NCI-H128 (cell line): ENCODE data around the gene RABGAP1L.

Source experiments
- DNase-seq: peaks from one replicate; lab custom pipeline; 2025; ENCODE audit not compliant: unreplicated experiment; lab: John Stamatoyannopoulos, UW

Gene RABGAP1L

DNA sequence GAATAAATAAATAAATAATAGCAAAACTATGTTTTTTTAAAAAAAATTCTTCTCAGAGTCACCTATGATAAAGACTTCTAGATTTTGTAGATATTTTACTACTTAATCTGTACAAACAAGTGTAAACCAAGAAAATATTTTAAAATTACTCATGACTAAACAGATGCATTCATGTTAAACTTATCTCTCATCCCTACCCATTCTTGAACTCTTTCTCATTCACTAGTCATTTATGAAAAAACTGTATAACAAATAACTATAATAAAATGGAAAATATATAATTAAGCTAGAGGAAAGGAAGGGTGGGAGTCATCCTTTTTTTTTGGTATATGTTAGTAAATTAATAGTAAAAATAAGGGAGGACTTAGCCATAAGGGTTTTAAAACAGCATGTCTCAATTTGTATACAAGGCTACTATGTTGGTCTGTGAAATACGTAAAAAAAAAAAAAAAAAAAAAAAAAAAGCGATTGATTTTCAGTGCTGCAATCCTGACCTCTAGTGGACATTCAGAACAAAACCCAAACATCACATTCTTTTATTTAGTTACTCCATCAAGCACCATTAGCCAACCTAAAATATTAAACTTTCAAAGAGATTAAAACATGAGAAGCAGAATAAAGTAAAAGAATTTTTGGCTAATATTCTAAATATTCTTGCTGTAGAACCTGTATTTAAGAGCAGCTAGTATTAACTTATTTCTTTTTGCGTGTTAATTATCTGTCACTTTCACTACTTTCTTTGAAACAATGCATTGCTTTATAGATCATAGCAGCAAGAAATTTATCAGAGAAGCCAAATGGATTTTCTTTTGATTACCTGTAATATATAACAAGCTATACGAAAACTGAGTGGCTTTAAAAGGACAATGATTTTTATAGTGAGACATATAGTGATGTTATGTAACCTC lies 584.6 kb downstream of the RABGAP1L start:
- no peak for DNase-seq

DNA sequence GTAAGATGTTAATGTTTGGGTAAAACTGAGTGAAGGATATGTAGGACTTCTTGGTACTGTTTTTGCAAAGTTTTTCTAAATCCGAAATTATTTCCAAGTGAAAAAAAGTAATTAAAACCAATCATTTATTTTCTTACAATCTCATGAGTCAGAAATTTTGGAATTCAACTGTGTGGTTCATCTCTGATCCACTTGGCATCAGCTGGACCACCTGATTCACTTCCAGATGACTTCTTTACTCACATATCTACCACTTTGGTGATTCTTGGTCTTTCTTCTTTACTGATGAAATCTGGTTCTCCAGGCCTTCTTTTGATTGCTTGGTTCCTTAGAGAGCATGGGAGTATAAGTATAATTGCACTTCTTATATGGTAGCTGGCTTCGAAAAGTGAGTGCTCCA lies 585.6 kb downstream of the RABGAP1L start:
- DNase-seq, result no peak

DNA sequence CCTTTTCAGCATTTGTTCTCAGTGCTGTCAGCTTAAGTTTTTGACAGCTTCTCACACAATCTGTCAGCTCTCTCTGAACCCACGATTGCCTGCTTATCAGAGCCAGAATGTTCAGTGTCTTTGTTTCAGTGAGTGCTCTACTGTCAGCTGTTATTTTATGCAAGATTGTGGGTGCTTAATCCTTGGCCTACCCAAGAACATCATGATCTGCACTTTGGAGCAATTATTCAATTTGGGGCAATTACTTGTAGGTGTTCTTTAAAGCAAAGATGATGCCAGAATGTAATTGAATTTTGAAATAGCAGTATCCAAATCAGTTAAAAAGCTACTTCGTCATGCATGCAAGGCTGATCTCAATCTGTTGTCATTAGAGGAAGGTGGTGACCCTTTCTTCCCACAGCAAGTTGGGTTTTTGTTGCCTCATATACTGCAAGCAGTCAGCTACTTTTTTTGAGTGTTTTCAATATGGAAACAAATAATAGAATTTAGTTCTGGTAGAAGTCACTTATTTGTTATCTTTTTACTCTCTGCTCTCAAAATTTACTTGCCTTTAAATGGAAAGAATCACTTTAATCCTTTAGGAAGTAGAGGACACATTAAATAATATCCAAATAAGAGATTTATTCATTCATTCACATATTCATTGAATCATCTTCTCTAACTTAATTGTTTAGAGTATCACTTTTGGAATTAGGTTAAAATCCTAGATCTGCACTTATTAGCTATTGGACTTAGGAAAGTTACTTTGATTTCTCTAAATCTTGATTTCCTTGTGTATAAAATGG lies 586.9 kb downstream of the RABGAP1L start:
- DNase-seq, result no peak

DNA sequence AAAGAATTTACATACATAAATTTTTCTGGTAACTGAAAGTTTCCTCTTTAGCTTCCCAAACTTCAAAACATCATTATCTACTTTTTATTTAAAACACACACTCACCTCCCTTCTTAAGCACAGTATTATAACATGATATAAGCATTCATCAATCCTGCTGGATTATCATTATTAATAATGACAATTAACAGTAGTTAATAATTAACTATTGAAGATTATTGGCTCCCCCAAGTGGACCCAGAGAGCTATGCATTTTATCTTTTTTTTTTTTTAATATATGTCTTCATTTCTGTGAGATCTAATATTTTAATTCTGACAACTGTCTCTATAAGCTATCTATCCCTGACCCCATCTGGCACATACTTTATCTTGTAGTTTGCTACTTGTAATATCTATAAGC lies 588.3 kb downstream of the RABGAP1L start:
- DNase-seq, result no peak

DNA sequence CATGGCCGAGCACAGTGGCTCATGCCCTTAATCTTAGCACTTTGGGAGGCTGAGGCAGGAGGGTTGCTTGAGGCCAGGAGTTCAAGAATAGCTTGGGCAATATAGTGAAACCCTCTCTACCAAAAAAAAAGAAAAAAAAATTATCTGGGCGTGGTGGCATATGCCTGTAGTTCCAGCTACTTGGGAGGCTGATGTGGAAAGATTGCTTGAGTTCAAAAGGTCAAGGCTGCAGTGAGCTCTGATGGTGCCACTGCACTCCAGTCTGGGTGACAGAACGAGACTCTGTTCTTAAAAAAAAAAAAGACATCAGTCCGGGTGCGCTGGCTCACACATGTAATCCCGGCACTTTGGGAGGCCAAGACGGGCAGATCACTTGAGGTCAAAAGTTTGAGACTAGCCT lies 589.3 kb downstream of the RABGAP1L start:
- DNase-seq, result no peak

DNA sequence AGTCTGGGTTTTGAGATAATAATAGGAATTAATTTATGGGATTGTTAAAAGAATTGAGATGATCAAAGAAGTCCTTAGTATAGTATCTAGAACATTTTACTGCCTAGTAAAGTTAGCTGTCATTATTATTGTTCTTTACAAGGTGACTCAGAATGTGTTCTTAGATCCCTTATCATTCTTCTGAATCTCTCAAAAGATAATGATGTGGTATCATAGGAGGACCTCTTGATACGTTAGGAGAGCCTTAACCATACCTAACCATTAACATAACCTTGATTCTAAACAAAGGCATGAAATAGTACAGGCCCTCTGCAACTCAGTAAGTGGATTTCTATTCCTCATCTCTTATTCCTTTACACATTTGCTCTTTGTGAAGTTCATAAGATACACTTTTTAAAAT lies 593.8 kb downstream of the RABGAP1L start:
- no peak for DNase-seq

DNA sequence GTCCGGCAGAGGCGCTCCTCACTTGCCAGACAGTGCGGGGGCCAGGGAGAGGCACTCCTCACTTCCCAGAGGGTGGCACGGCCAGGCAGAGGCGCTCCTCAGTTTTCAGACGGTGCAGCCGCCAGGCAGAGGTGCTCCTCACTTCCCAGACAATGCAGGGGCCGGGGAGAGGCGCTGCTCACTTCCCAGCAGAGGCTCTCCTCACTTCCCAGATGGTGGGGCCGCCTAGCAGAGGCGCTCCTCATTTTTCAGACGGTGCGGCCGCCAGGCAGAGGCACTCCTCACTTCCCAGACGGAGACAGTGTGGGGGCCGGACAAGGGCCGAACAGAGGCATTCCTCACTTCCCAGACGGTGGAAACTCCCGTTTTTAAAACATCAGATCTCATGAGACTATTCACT lies 602.0 kb downstream of the RABGAP1L start:
- no peak for DNase-seq

DNA sequence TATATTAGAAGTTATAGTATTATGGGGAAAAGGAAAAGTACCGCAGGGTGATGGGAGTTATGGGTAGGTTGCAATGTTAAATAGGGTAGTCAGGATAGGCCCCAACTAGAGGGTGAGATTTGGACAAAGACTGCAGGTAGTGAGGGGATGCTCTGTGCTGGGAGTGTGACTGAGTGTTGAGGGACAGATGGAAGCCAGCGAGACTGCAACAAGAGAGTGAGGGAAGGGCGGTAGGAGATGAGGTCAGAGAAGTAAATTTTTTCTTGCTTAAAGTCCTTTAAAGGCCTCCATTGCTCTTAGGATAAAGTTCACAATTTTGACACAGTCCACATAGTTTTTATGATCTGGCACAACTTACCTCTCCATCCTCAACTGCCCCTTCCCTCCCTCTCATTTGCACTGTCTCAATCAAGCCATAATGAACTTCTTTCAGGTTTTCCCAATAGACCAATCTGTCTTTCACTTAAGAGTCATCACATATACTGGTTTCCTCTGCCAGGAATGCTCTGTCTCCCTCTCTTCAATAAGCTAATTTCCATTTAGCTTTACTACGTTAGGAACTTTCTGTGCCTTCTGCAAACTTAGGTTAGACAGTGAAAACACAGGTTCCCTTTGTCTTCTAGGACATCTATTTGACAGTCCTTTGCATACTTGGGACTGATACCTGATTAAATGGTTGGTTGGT lies 602.7 kb downstream of the RABGAP1L start:
- no peak for DNase-seq

DNA sequence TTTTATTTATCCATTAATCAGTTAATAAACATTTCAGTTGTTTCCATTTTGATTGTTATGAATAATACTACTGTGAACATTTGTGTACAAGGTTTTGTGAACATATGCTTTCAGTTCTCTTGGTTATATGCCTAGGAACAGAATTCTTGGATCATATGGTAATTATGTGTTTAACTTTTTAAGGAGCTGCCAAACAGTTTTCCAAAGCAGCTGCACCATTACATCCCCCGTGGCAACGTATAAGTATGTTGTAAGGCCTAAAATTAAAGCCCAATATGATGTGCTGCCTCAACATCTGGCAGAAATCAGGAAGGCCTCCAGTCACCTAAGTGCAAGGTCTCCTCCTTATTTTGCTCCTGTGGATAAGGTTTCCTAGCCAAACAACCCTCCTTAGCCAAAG lies 604.9 kb downstream of the RABGAP1L start:
- no peak for DNase-seq

DNA sequence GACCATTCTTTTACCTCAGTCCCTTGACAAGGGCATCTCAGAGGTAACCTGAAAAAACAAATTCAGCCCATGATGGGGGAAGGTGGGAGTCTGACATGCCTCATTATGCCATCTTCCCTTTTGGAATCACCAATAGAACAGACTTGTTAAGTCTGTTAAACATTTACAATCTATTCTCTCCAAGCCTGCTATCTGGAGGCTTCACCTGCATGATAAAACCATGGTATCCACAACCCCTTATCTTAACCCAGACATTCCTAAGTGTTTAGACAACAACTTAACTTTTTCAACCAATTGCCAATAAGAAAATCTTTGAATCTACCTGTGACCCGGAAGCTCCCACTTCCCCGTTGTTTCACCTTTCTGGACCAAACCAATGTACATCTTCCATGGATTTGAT lies 607.4 kb downstream of the RABGAP1L start:
- no peak for DNase-seq

DNA sequence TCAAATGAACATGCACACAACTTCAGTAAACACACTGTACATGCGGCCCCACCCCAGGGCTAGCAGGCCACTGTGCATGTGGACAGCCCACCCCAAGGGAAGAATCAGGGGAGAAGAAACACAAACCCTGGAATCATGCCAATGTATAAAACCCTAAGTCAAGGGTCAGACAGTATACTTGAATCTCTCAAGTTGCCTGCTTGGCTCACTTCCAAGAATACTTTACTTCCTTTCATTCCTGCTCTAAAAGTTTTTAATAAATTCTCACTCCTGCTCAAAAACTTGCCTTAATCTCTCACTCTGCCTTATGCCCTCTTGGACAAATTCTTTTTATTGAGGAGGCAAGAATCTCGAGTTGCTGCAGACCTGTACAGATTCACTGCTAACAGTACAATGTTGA lies 609.2 kb downstream of the RABGAP1L start:
- no peak for DNase-seq

DNA sequence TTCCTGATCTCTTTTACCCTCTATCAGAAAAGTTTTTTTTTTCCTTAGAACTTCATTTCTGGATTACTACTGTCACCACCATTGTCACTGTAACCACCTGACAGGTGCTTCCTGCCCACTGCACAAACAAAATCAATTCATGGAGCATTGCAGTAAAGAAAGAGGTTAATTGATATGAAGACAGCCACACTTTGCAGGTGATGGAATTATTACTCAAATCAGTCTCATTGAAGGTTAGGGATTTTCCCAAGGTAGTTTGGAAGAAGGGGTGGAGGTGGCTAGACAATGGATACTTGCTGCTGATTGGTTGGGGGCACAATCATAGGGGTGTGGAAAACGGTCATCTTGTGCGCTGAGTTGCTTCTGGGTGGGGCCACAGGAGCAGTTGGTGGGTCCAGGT lies 609.6 kb downstream of the RABGAP1L start:
- DNase-seq, result no peak

DNA sequence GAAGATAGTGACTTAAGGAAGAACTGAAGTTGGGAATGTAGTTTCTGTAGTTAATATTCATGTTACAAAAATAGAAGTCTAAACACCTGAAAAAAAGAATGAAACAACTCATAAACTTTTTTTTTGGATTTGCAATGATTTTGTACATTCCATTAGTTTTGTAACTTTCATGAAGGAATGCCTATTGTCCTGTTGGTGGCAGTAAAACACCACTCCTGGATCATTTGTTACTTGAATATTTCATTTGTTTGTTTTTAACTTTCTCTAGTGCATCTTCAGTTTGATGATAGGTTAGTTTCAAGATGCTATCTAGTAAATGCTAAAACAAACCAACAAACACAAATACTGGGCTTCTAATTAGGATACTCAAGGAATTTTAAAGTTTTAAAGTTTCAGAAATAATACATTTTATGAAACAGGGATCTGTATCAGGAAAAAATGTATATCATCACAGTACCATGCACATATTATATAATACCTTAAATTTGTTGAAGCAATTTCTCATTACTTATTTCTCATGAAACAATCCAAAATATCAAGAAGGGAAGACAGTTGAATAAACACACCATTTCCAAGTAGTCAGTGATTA lies 610.7 kb downstream of the RABGAP1L start:
- peak; percentile 25 for DNase-seq

DNA sequence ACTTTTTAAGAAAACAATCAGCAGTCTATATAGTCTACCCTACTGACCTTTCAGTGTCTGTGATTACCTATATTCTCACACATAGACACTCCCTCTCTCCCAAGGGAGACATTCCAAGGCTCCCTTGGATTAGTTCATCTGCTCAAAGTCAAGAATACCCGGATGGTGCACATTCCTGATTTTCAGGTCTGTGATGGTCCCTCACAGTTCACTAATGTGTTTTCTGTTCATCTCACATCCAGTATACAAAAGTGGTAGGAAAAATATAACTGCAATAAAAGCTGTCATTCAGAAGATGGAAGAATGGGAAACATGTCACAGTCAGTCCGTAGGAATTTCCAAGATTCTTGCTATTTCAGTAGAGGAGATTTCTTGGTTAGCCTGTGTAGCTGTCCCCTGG lies 616.3 kb downstream of the RABGAP1L start:
- no peak for DNase-seq

DNA sequence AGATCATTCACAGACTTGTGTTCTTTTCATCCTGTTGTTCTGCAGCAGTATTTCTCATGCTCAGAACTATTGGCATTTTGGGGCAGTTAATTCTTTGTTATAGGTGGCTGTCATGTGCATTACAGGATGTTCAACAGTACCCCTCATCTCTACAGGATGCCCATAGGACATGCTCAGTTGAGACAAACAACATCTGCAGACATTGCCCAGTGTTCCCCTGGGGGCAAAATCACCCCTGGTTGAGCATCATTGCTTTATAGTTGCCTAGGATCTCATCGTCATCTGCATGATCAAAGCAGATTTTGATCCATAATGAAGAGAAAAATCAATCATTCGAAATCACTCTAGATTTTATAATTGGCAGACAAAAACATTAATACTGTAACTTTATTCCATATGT lies 617.9 kb downstream of the RABGAP1L start:
- DNase-seq, result no peak

DNA sequence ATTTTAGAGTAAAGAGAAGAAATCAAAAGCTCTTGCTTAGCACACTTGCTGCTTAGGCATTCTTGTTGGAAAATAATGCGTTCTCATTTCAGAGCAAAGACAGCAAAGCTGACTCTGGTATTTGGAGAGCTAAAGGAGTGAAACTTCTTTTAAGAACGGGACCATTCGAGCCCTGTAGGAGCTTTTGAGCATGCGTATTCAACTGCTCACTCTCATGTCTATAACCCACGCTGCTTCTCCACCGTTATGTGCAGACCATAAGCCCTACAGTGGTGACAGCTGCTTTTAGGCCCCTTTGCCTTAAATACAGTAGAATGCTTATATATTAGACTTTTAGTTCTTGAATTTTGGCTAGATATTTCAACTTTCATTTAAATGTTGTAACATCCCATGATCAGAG lies 626.2 kb downstream of the RABGAP1L start:
- no peak for DNase-seq

DNA sequence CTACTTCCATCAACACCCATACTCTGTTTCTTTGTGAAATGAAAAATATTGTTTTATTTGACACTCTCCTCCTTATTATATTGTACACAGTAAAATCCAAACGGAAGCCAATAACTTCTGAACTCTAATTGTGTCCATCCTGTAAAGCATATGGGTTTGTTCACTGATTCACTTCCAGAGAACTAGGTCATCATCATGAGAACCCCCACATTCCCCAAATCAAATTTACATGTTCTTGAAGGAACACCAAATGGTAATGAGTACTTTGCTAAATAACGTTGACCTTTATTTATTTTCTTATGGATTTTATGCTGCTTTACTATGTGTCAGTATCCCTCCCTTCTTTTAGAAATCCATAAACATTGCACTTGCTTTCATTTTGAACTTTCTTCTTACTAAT lies 627.0 kb downstream of the RABGAP1L start:
- no peak for DNase-seq

DNA sequence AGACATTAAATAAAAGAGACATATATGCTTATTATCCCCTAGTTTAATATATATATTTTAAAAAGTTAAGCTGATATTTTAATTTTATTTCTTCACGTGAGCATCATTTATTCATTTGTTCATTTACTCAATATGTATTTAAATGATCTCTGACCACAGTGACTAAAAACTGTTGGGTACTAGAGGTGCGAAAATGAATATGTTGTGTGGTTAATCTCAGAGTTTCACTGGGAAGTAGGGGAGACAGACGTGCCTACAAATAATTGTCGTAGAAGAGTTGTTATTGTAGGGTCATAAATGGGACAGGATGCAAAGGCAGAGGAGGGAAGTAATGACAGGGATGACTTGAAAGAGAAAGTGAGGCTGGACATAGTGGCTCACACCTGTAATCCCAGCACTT lies 627.4 kb downstream of the RABGAP1L start:
- no peak for DNase-seq

DNA sequence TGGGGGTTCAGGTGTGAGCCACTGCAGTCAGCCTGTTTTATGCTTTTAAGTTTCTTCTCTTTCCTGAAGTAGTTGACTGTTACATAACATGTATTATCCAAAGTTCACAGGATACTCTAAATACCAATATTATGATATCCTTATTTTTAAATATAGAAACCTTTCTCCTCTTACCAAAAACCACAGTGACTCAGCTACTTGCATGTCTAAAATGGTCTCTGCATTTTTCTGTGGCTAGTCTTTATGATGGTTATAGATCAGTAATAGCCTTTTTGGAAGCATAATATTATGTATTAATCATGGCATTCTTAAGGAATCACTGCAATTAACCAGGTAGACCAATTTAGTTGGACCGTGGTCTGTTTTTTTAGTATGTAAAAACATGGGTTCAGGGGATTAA lies 629.7 kb downstream of the RABGAP1L start:
- DNase-seq, result no peak

DNA sequence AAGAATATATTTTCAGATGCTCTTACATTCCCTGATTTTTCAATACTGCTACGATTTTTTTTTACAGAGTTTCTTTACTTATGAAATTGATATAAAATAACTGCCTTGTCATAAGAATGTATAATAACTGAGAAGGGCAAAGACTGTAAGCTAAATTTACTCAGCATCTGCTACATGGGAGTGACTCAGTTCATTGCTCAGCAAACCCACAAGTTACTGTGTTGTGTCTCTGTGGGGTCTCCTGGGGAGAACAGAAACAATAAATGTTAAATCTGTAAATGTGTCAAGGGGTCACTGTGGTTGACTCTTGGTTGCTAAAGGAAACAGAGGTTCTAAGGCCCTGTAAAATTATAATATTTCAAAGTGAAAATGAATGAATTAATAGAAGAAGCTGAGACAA lies 630.1 kb downstream of the RABGAP1L start:
- DNase-seq, result no peak

DNA sequence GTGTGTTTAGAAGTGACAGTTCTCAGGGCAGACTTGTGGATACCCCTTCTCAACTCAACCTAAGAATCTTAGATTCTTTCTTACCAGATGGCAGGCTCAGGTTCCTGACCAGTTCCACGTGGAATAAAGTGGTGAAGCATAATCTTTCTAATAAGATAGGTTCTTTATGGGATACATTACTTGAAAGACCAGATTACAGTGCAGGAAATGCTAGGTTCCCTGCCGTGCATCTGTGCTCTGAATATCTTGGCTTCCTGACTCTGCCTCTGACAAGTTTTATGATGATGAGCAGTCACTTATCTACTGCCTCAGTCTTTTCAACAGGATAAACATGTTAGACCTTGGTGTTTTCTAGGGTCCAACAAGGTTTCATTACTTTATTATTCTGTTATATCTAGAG lies 632.5 kb downstream of the RABGAP1L start:
- DNase-seq, result no peak
